ENCODE measurements around the gene STX19.
"Not testable (repeated sequence)": the region's sequence is repeated elsewhere in the genome, so short reads cannot be mapped to it uniquely, and the experiment has no call there.

The STX19 gene

GRCh38 chr3:93973131-93974126 is 55.0 kb downstream of the STX19 start, which contains the start of gene PROS1:
Gene PROS1, minus strand, starts transcription at chr3:93973896. Its CDS starts 147 bp downstream, at chr3:93973749.
- DNase-seq (ENCODE audit: low spot score) = peak; percentile 80

GRCh38 chr3:93969997-93970396 is 58.4 kb downstream of the STX19 start:
- DNase-seq (ENCODE audit: low spot score) = no peak

GRCh38 chr3:93969443-93969842 is 59.0 kb downstream of the STX19 start:
- peak; percentile 87 for DNase-seq (ENCODE audit: low spot score)

GRCh38 chr3:93965106-93965505 is 63.3 kb downstream of the STX19 start:
- DNase-seq (ENCODE audit: low spot score) = not testable (repeated sequence)

All from kidney tubule cell (primary cell).